NCI-H226 (cell line): Measurements from ENCODE around the gene TMED8.
"Not testable (repeated sequence)": the region's sequence is repeated elsewhere in the genome, so short reads cannot be mapped to it uniquely, and the experiment has no call there.

Experiments used
- DNase-seq: peaks from one replicate; pipeline ENCODE4 v3.0.0-alpha.2; 2015

TMED8 gene

DNA sequence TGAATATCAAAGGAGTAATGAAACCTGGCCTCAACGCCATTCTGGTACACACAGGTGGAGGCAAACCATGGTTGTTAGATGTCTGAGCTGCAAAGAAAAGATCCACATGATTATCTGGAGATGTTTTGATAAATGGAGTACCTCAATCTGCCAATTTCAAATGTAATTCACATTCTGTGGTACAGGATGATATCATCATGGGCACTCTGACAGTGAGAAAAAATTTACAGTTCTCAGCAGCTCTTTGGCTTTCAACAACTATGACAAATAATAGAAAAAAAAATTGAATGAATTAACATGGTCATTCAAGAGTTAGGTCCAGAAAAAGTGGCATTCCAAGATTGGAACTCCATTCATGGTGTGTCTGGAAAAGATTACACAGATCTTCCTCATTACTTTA, 17.3 kb downstream of the TMED8 start:
- DNase-seq: no peak

DNA sequence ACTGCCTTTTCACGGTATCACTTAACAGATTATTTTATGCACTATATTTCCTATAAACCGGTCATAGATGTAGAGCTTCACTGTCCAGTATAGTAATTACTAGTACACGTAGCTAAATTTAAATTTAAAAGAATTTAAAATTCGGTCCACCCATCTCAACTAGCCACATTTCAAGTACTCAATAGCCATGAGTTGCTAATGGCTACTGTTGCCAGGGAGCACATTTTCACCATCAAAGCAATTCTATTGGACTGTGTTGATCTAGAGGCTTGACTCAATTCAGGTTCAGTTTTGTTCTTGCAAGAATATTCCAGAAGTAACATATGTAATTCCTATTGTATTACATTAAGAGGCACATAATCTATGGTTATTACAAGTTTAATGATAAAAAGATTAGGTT, 20.0 kb downstream of the TMED8 start:
- DNase-seq: no peak

DNA sequence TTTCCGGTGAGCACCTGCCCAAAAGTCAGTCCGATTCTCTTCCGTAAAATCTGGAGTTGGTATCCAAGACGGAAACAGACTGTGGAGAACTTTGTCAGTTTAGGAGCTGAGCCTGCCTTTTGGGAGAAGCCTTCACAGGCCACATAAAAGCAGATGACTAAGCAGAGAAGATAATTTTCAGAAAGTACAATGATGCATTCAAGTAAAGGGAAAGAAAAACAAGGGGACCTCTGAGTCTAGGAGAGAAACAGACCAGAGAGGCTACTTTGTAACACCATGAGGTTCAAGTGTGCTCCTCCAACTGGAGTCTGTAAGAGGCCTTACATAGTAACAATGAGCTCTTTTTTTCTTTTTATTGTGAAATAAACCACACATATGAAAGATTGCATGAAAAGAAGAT, 21.1 kb downstream of the TMED8 start:
- DNase-seq: no peak

DNA sequence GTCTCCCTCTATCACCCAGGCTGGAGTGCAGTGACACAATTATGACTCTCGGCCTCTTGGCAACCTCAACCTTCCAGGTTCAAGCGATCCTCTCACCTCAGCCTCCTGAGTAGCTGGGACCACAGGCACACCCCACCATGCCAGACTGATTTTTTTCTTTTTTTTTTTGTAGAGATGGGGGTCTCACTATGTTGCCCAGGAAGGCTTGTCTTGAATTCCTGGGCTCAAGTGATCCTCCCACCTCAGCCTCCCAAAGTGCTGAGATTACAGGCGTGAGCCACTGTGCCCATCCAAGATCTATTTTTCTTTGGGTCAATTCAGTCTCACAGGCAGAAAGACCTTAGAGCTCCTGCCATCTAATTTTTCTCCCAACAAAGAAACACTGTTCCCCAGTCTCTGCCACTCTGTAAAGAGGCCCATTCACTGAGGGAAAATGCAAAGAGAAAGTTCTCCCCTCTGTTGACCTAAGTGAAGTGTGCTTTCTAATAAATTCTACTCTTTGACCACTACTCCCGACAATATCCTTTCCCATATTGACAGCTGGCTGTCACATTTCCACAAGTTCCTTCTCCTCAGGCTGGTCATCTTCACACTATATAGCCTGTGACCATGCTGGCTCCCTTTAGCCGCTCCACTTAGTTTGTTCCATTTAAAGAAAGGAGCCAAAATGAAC, 23.3 kb downstream of the TMED8 start:
- DNase-seq: no peak

DNA sequence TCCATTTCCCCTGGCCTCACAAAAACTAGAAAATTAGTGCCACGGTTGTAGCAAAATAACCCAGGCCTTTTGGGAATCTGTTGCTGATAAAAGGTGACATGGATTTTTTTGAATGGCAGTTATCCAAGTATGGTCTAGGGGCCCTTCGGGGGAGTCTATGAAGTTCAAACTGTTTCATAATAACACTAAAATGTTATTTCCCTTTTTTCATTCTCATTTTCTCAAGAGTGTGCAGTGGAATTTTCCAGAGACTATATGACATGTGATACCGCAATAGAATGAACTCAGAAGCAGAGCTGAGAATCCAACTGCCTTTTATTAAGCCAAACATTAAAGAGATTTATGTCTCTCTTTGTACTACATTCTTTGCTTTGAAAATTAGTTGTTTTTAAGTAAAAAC, 29.1 kb downstream of the TMED8 start:
- no peak for DNase-seq

DNA sequence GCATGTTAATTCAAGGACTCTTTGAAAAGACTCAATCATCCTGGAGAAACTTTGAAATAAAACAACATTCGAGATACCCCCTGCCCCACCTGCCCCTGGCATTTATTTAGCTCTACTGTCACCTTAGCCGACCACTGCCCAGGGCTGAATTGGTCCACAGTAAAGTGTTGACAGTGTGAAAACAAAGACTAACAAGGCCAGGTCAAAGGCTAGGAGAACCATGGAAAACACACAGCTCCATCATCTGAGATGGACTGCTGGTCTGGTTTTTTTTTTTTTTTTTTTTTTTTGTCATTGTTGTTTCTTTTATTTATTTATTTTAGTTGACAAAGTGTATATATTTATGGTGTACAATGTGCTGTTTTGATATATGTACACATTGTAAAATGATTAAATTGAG, 30.4 kb downstream of the TMED8 start:
- no peak for DNase-seq

DNA sequence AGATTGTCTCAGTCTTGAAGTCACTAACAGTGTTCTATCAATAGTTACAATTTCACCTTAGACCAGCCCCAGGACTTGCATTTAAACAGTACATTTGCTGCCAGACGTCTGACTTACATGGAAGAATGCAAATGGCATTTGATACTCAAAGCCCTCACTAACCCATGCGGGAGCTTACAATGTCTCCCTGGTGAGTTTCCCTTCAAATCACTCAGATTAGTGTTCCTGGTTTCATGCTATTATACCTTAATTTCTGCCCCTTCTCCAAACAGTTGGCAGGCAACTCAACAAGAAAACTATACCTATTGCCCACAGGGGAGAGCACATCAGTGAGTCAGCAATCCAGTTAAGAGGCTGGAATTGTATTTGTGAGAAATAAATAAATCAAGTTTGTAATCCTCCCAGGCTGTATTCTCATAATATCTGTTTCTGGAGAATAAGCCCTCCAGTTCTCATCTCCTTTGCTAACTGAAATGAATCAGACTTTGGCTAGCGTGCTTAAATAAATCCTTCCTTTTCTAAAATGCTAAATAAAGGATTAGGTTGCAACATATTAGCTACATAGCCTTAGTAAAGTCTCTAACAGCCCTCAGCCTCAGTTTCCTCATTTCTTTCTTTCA, 32.4 kb downstream of the TMED8 start:
- DNase-seq: no peak

DNA sequence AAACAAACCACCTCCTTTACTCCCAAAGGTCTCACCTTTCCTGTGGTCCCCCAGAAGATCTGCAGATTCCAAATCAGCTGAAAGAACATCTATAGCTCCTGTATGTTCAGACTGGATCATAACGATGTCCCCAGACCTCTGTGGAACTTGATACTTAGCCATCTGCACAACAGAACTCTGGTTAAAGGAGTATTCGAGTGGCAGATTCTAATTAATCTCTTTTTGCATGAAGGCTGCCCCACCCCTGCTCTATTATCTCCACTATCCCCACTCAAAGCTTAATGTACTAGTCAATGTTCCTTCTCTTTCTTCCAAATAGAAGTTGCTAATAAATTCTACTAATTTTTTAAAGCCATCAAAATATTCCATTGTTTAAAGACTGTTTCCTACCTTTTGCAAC, 33.2 kb downstream of the TMED8 start:
- no peak for DNase-seq

DNA sequence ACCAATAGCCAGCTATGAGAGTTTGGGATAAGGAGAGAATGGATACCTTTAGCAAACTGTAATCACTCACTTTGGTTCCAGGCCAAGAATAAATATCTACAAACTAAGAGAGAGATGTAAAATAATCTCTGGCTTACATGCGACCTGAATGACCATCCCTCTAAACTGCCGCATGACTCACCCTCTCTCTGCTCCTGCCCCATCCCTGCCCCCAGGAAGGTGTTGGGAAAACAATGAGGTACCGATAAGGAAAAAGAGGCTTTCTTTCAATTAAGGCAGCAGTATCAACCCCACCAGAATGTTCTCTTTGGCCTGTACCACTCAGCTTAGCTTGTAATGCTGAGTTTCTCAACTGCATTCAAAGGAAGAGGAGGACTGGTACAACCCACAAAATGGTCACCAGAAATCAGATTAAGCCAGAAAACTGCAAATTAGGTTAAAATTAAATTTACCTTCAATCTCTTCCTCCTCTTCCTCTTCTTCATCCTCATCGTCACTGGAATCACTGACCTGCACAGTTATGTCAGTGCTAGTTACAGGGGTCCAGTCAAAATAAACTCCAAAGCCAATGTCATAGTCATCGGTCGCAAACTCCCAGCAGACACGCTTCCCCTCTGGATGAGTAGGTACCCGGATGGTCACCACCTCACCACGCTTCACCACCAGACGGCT, 34.0 kb downstream of the TMED8 start:
- DNase-seq: peak; percentile 13

DNA sequence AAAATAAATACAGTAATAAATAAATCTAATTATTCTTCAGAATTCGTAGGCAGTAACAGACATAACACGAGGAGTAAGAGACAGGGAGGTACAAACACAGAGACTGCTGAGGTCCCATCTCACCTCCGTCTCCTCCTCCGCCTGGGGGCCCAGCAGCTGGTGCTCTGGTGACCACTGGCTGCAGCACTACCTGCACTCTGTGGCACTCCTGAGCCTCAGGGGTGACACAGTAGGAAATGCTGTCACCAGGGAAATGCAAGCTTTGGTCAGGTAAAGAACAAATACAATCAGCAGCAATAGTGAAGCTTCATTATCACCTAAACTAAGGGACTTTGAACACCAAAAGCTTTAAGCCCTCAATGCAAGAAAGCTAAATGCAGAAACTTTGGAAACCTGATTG, 36.5 kb downstream of the TMED8 start:
- no peak for DNase-seq

DNA sequence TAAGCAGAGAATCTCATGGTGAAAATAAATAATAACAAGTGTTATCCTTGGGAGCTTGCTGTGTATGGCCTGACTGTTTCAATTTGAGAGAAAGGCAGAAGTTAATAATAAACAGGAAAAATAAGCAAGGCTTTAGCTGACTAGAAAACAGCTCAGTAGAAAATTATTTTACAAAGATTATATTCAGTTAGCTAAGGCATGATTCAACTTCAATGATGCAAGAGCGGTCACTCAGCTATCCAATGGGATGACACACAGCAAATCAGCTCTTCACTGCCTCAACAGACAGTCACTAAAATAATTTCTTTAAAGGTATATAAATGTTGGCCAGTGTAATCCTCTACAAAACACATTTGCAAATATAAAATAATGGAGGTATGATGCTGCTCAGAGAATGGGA, 37.5 kb downstream of the TMED8 start:
- DNase-seq: no peak

DNA sequence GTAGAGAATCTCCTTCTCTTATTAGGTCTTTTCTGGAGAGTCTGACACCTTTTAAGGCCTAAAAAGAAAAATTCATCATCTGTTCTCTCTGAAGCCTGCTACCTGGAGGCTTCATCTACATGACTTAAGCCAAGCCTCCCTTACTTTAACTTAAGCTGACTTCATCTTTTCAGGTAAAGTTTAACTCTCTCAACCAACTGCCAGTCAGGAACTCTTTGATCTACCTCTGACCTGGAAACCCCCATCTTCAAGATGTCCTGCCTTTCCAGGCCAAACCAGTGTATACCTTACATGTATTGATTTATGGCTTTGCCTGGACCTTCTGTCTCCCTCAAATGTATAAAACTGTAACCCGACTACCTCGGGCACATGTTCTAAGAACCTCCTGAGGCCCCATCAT, 38.6 kb downstream of the TMED8 start:
- DNase-seq: no peak

DNA sequence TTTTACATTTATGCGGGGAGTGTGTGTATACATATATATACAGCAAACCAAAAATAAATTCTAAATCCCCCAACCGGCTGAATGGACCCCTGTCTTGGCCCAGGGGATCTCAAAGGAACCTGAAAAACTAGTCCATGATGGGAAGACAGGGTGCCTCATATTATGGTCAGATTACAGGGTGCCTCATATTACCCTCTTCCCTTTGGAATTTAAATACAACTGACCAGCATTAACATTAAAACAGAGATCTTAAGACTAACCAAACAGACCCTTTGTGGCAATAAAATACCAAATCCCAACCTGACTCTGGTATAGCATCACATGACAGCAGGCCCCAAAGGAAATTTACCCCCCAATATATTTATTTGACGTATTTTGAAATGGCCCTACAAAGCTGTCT, 39.0 kb downstream of the TMED8 start:
- no peak for DNase-seq

DNA sequence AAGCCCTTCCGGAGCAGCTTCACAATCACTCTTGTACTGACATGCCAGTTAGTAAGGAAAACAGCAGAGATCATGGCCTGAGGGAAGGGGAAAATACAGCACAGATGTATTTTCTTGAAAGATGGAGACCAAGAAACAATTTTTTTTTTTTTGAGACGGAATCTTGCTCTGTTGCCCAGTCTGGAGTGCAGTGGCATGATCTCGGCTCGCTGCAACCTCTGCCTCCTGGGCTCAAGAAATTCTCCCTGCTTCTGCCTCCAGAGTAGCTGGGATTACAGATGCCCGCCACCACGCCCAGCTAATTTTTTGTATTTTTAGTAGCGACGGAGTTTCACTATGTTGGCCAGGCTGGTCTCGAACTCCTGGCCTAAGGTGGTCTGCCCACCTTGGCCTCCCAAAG, 39.6 kb downstream of the TMED8 start:
- not testable (repeated sequence) for DNase-seq

DNA sequence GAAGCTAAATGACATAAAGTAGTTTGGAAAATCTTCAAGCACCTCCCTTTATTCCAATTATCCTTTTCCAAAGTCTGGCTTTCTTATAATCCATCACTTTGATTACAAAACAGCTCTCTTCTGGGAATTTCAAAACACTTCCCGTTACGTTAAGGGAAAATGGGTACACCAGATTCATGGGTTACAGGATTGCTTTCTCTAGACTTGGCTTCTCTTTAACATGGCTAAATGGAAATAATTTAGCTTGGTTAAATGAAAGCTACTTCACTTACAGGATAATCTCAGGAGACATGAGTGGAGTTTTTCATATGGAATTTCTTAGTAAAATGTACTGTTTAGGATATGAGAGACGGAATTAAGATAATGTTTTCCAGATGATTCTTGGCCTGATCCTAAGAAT, 41.3 kb downstream of the TMED8 start:
- DNase-seq: no peak

DNA sequence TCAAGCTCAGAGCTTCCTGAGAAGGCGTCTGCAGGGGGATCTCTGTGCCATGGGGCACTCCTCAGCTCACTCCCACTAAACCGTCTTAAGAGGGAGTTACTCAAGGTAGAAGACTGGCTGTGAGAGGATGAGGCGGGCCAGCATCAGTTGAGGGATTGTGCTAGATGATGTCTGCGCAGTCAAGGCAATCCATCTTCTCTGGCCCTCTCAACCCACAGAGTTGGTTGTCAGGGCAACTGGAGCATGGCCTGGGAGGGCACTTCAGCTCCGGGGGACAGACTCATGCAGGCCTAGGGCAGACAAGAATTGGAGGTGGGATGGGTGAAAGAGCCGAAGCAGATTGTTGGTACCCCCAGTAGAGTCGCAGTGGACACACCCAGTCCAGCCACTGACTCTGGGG, 47.0 kb downstream of the TMED8 start:
- no peak for DNase-seq

DNA sequence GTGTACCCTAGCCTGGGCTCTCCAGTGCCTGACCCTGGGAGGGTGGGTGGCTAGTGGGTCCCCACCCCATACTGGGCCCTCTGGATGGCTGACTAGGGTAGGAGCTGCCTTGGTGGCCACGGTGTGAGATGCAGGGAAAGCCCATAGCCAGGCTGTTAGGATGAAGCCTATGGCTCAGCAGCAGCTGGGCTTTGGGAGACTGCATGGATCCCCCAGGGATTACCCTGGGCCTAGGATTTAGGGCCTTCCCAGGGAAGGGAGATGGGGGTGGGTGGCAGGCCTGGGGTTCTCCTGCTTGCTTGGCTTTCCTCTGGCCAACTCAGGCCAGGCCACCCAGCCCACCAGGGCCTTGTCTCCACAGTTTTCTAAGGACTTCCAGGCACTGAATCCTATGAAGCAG, 49.8 kb downstream of the TMED8 start:
- DNase-seq: no peak

DNA sequence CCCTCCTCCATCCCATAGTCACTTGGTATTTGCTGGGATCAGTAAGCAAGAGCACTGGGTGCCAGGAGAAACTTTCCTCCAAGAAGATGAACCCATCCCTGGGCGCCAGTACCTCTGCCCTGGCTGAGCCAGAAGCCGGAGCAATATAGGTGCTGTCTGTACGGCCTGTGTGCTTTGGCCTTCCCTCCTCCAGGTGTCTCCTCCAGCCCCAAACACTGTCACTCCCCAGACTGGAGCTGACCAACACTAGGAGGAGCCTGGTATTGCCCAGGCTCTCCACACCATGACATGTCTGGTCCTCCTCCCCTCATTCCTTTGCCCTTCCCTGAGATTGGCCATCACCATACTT, 51.2 kb downstream of the TMED8 start:
- DNase-seq: no peak

DNA sequence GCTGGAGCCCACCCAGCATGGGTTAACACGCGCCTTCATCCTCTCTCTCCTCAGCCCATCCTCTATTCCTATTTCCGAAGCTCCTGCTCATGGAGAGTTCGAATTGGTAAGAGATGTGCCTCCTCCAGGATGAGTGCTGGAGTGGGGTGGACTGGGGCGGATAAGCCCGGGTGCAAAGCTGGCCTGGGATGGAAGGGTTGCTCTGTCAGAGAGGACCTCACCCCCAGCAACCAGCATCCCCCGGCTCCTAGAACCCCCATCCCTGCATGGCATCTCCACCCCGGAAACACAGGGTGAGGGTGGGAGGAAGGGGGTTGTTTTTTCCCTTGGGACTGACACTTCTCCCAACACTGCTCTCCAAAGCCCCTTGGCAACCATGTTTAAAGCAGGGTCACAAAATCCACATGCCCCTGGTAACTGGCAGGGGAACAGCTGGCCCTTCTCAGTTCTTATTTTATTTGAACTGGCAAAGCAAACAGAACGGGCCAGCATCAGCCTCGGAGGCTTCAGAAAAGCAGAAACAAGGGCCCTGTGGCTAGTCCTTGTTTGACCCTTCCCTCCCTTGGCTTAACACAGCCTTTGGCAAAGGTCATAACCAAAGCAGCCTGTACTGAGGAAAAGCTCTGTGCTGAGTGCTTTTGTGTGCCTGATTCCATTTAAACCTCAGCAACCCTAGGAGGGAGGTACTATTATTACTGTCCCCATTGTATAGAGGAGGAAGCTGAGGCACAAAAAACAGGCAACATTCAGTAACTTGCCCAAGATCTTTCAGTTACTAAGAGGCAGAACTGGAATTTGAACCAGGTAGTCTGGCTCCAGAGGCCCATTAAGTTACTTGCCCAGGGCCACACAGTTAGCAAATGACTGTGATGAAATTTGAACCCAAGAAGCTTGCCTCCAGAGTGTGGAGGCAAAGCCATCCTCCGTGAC, 51.8 kb downstream of the TMED8 start:
- DNase-seq: no peak

DNA sequence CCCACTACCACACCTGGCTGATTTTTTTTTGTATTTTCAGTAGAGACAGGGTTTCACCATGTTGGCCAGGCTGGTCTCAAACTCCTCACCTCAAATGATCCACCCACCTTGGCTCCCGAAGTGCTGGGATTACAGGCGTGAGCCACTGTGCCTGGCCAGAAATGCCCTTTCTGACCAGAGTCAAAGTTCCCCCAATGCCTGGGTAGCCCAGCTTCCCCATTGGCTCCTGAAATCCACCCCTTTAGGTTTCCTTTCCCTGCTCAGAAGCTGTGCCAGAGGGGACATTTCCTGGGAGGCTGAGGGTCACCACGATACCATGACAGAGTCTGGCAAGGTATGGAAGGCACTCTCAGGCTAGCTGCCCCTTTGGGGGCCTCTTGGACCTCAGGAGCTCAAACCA, 52.6 kb downstream of the TMED8 start:
- DNase-seq: no peak

DNA sequence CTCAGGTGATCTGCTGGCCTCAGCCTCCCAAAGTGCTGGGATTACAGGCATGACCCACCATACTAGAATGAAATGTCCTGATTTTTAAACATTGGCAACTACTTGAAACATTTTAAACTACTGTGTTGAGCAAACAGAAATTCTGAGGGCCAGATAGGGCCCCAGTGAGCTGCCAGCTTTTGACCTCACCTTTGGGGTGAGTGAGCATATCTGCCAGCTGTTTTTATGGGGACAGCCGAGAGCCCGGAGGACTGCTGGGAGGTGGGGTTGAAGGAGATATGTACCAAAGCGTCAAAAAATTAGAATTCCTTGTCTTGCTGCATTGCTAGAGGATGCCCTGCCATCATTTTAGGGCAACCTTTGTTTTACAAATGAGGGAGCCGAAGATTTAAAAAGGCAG, 53.3 kb downstream of the TMED8 start:
- no peak for DNase-seq

DNA sequence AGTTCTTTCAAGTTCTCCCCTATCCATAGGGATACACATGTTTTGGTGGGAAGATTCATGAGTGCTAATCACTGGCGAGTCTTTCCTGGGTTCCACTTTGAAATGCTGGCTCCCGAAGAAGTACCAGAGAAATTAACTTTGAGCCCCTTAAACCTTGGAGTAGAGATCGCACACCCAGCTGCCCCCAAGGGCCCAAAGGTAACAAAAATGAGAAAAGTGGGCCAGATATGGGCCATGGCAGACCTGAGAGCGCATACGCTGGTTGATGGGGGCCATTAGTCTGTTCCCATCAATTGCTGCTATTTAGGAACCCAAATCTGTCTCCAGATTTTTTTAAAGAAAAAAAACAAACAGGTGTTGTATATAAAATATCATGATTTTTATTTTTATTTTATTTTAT, 53.9 kb downstream of the TMED8 start:
- DNase-seq: no peak

DNA sequence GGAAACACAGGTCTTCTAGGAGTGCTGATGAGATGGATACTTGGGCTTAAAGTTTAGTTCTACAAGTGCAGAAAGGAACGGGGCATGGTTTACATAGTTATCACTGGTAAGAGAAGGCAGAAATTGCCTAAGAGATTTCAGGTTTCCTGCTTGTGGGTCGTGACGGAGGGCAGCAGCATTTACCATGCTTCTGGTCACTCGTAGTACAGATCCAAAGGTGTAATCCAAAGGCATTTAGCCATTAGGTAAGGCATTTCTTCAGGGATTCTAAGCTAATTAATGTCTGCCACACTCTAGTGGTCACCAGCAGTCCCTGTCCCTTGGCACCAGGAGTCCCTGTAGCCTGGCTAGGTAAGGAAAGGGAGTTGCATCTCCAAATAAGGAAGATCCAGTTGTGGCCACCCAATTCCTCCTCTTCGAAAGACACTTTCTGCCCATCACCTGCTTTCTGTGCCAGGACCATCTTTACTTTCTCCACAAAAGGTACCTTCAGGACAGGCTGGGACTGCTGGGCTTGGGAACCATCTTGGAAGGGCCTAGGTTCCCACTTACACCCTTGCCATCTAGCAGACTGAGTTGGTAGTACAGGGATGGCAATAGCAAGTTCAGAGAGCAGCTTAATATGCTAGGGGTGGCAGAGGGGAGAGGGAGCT, 54.5 kb downstream of the TMED8 start:
- DNase-seq: no peak
